Measurements from ENCODE around the gene PRKCB. TPM values are rescaled to one million over a fixed set of nuclear protein-coding genes. Genes with fewer than 3 reads are reported as not detected.

The PRKCB gene
- polyA plus RNA-seq, 1 donor from 2014 or later = 27.6 TPM

GRCh38 chr16:23967775-23968174, 132.0 kb downstream of the PRKCB start:
- Histone ChIP-seq H3K27ac (ENCODE audit: low read length) (no peak overlapping the region), H3K36me3 (ENCODE audit: insufficient read depth, low read length) (no peaks in the 10 kb centered on the region), H3K27me3 (ENCODE audit: insufficient read depth, low read depth, low read length) (no peaks in the 10 kb centered on the region), H3K9me2 (ENCODE audit: insufficient read depth, low read length) (no peaks in the 10 kb centered on the region), H2AFZ (ENCODE audit: low read depth, low read length) (no peak overlapping the region), H3F3A (ENCODE audit: insufficient read depth, low read length, poor library complexity, severe bottlenecking) (no peaks in the 10 kb centered on the region), H3K79me2 (replicated peaks; ENCODE audit: insufficient read depth, low read length) (no peaks in the 10 kb centered on the region), H3K9ac (ENCODE audit: low read length) (no peak overlapping the region), H4K20me1 (ENCODE audit: insufficient read depth) (no peaks in the 10 kb centered on the region), H3K4me3 (ENCODE audit: low read length) (no peak overlapping the region), H3K4me2 (ENCODE audit: low read length) (no peak overlapping the region), H3K9me3 (ENCODE audit: low read length) (no peaks in the 10 kb centered on the region)
- TF ChIP-seq MXI1 (conservative IDR thresholded peaks at IDR 0.05; ENCODE audit: poor library complexity, severe bottlenecking) (no peak), TAF1 (IDR thresholded peaks at IDR 0.05; ENCODE audit: low read depth) (no peak), EP300 (conservative IDR thresholded peaks at IDR 0.05; ENCODE audit: poor library complexity, severe bottlenecking) (no peak), POLR2AphosphoS5 (IDR thresholded peaks at IDR 0.05) (no peak), SMC3 (conservative IDR thresholded peaks at IDR 0.05; ENCODE audit: poor library complexity) (no peak), EZH2 (IDR thresholded peaks at IDR 0.05; ENCODE audit: borderline replicate concordance, insufficient read depth, low read length, poor library complexity, severe bottlenecking) (no peak), RAD21 (conservative IDR thresholded peaks at IDR 0.05) (no peak)
- TF ChIP-seq, protein P1, sequence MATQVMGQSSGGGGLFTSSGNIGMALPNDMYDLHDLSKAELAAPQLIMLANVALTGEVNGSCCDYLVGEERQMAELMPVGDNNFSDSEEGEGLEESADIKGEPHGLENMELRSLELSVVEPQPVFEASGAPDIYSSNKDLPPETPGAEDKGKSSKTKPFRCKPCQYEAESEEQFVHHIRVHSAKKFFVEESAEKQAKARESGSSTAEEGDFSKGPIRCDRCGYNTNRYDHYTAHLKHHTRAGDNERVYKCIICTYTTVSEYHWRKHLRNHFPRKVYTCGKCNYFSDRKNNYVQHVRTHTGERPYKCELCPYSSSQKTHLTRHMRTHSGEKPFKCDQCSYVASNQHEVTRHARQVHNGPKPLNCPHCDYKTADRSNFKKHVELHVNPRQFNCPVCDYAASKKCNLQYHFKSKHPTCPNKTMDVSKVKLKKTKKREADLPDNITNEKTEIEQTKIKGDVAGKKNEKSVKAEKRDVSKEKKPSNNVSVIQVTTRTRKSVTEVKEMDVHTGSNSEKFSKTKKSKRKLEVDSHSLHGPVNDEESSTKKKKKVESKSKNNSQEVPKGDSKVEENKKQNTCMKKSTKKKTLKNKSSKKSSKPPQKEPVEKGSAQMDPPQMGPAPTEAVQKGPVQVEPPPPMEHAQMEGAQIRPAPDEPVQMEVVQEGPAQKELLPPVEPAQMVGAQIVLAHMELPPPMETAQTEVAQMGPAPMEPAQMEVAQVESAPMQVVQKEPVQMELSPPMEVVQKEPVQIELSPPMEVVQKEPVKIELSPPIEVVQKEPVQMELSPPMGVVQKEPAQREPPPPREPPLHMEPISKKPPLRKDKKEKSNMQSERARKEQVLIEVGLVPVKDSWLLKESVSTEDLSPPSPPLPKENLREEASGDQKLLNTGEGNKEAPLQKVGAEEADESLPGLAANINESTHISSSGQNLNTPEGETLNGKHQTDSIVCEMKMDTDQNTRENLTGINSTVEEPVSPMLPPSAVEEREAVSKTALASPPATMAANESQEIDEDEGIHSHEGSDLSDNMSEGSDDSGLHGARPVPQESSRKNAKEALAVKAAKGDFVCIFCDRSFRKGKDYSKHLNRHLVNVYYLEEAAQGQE (IDR thresholded peaks at IDR 0.05; ENCODE audit: borderline replicate concordance) = no peak
- TF ChIP-seq, protein P2, sequence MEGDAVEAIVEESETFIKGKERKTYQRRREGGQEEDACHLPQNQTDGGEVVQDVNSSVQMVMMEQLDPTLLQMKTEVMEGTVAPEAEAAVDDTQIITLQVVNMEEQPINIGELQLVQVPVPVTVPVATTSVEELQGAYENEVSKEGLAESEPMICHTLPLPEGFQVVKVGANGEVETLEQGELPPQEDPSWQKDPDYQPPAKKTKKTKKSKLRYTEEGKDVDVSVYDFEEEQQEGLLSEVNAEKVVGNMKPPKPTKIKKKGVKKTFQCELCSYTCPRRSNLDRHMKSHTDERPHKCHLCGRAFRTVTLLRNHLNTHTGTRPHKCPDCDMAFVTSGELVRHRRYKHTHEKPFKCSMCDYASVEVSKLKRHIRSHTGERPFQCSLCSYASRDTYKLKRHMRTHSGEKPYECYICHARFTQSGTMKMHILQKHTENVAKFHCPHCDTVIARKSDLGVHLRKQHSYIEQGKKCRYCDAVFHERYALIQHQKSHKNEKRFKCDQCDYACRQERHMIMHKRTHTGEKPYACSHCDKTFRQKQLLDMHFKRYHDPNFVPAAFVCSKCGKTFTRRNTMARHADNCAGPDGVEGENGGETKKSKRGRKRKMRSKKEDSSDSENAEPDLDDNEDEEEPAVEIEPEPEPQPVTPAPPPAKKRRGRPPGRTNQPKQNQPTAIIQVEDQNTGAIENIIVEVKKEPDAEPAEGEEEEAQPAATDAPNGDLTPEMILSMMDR (IDR thresholded peaks at IDR 0.05; ENCODE audit: poor library complexity, severe bottlenecking) = no peak

DNA sequence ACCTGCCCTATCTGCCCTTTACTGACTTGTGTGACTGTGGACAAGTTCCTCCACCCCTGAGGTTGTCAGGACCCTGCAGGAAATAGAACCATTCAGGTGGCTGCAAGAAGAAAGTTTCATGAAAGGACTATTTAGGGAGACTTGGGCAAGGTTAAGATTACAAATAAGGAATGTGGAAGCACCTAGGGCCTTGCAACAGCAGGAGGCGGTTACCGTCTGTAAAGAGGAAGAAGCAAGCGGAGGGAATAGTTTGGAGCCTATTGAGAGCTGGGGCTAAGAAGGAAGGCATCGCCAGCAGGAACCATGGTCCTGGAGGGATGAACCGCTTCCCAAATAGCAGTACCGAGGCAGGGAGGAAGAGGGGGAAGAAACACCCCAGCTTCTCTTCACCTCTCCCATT, 132.4 kb downstream of the PRKCB start:
- H2AFZ ChIP-seq (ENCODE audit: low read depth, low read length) = no peak overlapping the region
- H3K4me2 ChIP-seq (ENCODE audit: low read length) = no peak overlapping the region
- H3K4me3 ChIP-seq (ENCODE audit: low read length) = no peak overlapping the region
- H3K9me2 ChIP-seq (ENCODE audit: insufficient read depth, low read length) = no peaks in the 10 kb centered on the region
- H3K79me2 ChIP-seq (replicated peaks; ENCODE audit: insufficient read depth, low read length) = no peaks in the 10 kb centered on the region
- H3K27me3 ChIP-seq (ENCODE audit: insufficient read depth, low read depth, low read length) = no peaks in the 10 kb centered on the region
- H4K20me1 ChIP-seq (ENCODE audit: insufficient read depth) = no peaks in the 10 kb centered on the region
- no peak overlapping the region for H3K9ac ChIP-seq (ENCODE audit: low read length)
- no peaks in the 10 kb centered on the region for H3K9me3 ChIP-seq (ENCODE audit: low read length)
- H3K27ac ChIP-seq (ENCODE audit: low read length) = no peak overlapping the region
- TF ChIP-seq, protein P2 (IDR thresholded peaks at IDR 0.05; ENCODE audit: poor library complexity, severe bottlenecking) = no peak
- TF ChIP-seq, protein P1 (IDR thresholded peaks at IDR 0.05; ENCODE audit: borderline replicate concordance) = no peak
- TF ChIP-seq EP300 (conservative IDR thresholded peaks at IDR 0.05; ENCODE audit: poor library complexity, severe bottlenecking) (no peak), TAF1 (IDR thresholded peaks at IDR 0.05; ENCODE audit: low read depth) (no peak), POLR2AphosphoS5 (IDR thresholded peaks at IDR 0.05) (no peak), RAD21 (conservative IDR thresholded peaks at IDR 0.05) (no peak), SMC3 (conservative IDR thresholded peaks at IDR 0.05; ENCODE audit: poor library complexity) (no peak), EZH2 (IDR thresholded peaks at IDR 0.05; ENCODE audit: borderline replicate concordance, insufficient read depth, low read length, poor library complexity, severe bottlenecking) (no peak), MXI1 (conservative IDR thresholded peaks at IDR 0.05; ENCODE audit: poor library complexity, severe bottlenecking) (no peak)
- H3F3A ChIP-seq (ENCODE audit: insufficient read depth, low read length, poor library complexity, severe bottlenecking) = no peaks in the 10 kb centered on the region
- no peaks in the 10 kb centered on the region for H3K36me3 ChIP-seq (ENCODE audit: insufficient read depth, low read length)

Data from neural cell (in vitro differentiated cells).